22Rv1 (cell line): ENCODE results near the gene ABCC9.
A peak's percentile ranks its signal among the peaks of the same experiment; 100 is the strongest.

Source experiments
- H3K27ac ChIP-seq: fragments of 450-650 bp; 2 replicates; pipeline ENCODE4 v1.5.1; 2017
- ZFX ChIP-seq: fragments of 450-650 bp; IDR thresholded peaks from 2 replicates; pipeline ENCODE4 v1.6.1; 2017; ENCODE audit warnings: antibody characterized with exemption, borderline replicate concordance
- TF ChIP-seq, protein P1 (sequence below): fragments of 450-650 bp; IDR thresholded peaks from 2 replicates; pipeline ENCODE4 v1.5.1; 2017; ENCODE audit warnings: mild to moderate bottlenecking

Gene ABCC9

DNA sequence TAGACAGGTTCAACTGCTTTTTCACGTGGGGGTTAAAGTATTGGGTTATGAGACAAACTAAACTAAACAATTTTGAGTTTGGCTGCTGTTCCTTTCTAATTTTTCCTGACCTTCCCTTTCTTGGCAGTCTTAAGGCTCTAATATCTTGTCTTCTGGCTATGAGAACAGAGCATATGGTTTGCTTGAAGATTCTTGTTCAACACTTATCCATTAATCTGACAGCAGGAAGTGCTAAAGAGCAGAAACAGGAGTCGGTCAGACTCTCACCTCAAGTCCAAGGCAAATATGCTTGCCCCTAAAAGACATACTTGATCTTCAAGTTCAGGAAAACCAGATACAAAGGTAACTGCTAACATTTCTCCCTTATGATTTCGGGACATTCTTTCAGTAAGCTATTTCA is 114.1 kb downstream of the ABCC9 start:
- peak overlapping the region; percentile 70 for H3K27ac ChIP-seq
- no peak for TF ChIP-seq ZFX
- TF ChIP-seq, protein P1, sequence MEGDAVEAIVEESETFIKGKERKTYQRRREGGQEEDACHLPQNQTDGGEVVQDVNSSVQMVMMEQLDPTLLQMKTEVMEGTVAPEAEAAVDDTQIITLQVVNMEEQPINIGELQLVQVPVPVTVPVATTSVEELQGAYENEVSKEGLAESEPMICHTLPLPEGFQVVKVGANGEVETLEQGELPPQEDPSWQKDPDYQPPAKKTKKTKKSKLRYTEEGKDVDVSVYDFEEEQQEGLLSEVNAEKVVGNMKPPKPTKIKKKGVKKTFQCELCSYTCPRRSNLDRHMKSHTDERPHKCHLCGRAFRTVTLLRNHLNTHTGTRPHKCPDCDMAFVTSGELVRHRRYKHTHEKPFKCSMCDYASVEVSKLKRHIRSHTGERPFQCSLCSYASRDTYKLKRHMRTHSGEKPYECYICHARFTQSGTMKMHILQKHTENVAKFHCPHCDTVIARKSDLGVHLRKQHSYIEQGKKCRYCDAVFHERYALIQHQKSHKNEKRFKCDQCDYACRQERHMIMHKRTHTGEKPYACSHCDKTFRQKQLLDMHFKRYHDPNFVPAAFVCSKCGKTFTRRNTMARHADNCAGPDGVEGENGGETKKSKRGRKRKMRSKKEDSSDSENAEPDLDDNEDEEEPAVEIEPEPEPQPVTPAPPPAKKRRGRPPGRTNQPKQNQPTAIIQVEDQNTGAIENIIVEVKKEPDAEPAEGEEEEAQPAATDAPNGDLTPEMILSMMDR, result 0 out of 2 replicates have a peak, but pooled peaks have one; percentile 9

DNA sequence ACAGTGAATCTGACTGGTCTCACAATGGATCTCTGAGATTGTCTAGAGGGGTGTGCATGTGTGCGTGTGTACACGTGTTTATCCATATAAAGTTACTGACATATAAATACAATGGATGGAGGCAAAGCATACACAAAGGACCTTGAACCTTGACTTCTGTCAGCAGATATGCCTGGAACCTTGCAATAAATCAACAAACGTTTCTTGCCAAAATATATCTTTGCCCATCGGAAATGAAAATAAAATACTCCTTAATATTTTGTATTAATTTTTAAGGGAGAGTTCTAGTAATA is 114.7 kb downstream of the ABCC9 start:
- H3K27ac ChIP-seq, result peak overlapping the region; percentile 70
- no peak for TF ChIP-seq ZFX
- TF ChIP-seq, protein P1, result no peak

DNA sequence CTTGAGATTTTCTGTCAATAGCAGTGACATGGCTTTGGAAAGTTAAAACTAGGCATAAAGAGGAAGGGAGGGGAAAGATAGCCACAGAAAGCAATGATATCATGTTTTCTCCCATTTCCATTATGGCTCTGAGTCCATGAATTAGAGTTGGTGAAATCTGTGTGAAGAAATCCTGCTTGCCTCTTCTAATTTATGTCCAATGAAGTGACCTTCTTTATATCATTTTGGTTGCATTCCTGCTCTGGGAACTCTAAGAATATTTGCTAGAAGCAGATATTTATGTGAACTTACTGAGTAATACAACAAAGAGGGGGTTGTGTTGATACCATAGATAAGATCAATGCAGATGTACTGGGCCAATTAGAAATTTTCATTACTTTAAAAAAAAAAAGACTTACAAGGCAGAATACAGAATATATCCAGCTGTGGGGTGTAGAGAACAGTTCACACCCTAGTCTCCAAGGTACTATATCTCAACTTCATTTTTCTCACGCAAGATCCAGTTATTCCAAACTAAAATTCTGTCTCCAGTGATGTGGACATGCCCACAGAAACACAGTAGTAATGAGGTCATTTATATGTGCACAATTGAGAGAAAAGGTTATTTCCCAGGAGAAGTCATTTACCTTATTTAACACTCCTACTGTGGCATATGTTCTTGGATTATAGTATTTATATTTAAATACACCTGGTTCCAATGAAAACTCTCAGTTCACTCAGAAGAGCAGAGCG is 115.2 kb downstream of the ABCC9 start:
- no peak for TF ChIP-seq ZFX
- TF ChIP-seq, protein P1, result no peak
- no peak overlapping the region for H3K27ac ChIP-seq

DNA sequence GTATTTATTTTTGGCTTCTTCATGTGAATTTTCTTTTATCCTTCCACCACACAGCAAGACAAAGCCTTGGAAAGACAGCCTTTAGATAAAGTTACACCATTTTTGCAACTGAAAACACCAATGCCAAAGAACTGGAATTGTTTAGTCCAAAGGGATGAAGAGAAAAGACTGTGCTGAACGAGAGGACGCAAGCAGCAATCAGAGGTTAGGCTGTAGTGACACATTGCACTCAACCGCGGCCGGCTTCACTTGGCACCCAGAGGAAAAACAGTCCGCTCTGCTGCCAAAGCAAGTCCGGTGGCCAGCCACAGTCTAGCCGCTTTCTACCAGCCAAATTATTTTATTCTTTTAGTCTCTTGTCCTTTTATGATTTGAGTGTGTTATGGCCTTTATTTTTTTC is 117.6 kb downstream of the ABCC9 start:
- TF ChIP-seq, protein P1, result no peak
- TF ChIP-seq ZFX, result no peak
- H3K27ac ChIP-seq, result no peak overlapping the region

DNA sequence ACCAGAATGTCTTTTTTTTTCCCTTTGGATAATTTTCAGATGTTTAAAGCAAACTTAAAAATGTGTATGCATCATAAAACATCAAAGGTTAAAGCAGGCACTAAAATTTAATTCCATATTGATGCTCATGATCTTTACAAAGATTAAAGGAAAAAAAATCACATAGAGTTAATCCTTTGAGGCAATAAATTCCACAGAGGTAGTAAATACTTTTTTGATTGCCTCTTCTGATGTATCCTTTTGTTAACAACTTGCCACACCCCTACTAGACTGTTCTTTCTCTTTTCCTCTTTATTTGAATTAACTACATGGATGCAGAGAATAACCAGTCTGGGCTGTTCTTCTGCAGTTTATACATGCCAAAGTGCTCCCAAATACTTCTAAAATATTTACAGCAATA is 121.5 kb downstream of the ABCC9 start:
- TF ChIP-seq, protein P1, result no peak
- TF ChIP-seq ZFX, result no peak
- no peak overlapping the region for H3K27ac ChIP-seq

DNA sequence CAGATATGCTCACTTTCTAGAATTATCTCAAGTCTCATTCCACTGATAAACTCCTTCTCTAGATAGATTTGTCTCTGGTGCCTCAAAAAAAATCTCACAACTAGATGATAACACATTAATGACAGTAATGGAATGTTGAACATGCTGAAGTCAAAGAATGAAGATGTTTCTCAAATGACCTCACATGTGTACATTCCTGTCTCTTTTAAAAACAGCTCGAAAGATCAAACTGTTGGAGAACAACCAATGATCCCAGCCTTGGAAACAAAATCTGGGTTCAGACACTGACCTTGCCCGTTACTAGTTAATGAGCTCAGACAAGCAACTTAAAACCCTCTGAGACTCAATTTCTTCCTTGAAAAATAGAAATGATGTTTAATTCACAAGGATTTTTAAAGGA is 122.0 kb downstream of the ABCC9 start:
- no peak overlapping the region for H3K27ac ChIP-seq
- TF ChIP-seq, protein P1, result no peak
- TF ChIP-seq ZFX, result no peak

DNA sequence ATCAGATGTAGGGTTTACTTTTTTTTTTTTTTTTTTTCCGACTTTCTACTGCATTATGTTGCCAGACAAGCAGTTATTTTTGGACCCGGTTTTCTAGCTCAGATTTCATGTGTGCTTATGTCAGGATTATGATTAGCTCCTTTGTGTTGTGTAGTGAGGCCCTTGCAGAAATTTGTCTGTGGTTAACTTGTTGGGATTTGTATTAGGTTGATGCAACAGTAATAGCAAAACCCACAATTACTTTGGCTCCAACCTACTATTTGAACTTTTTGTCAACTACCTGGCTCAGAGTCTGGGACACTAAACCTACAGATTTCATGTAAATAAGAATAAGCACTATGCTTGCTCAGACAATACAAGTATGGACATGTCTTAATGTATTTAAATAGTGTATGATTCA is 122.6 kb downstream of the ABCC9 start:
- no peak overlapping the region for H3K27ac ChIP-seq
- TF ChIP-seq, protein P1, result no peak
- TF ChIP-seq ZFX, result no peak
